Measurements from ENCODE around the gene DCLK2. TPM values are rescaled to one million over a fixed set of nuclear protein-coding genes. Genes with fewer than 3 reads are reported as not detected.

DCLK2 gene
- total RNA-seq, 1 experiment from 2014 or later: 2.9 TPM

GRCh38 chr4:150098214-150098613 is 20.0 kb downstream of the DCLK2 start:
- H3K36me3 ChIP-seq (ENCODE audit: control insufficient read depth, insufficient read depth, low read length): no peaks in the 10 kb centered on the region
- BruUV-seq (replicated peaks): no TSS peak
- no peaks in the 10 kb centered on the region for H3K27me3 ChIP-seq (replicated peaks; ENCODE audit: control insufficient read depth, insufficient read depth, low read length)
- intact Hi-C loops (cut with micrococcal nuclease; ENCODE audit: unreplicated experiment): no loop called here
- CTCF ChIA-PET: no interaction called here
- no peaks in the 10 kb centered on the region for H3K36me3 Mint-ChIP-seq (ENCODE audit: insufficient read depth, unreplicated experiment)
- no peaks in the 10 kb centered on the region for H3K27me3 Mint-ChIP-seq (ENCODE audit: insufficient read depth, unreplicated experiment)
- no peak overlapping the region for H3K27ac Mint-ChIP-seq (ENCODE audit: unreplicated experiment)
- POLR2A ChIA-PET: no interaction called here
- H3K9me3 Mint-ChIP-seq (ENCODE audit: unreplicated experiment): no peaks in the 10 kb centered on the region
- no peaks in the 10 kb centered on the region for H3K4me1 ChIP-seq
- H3K4me3 ChIP-seq (ENCODE audit: low read depth, low read length): no peak overlapping the region
- TF ChIP-seq CTCF (IDR thresholded peaks at IDR 0.05; ENCODE audit: insufficient read depth in 1 of 2, low read depth in 1 of 2, low read length in 1 of 2, severe bottlenecking in 1 of 2, unreplicated experiment in 1 of 2): no peak
- H3K4me1 Mint-ChIP-seq (ENCODE audit: low read depth, unreplicated experiment): no peaks in the 10 kb centered on the region
- H3K9me3 ChIP-seq: no peaks in the 10 kb centered on the region
- no peak overlapping the region for H3K4me3 Mint-ChIP-seq (ENCODE audit: unreplicated experiment)
- no peak for DNase-seq

- no peaks in the 10 kb centered on the region for H3K36me3 Mint-ChIP-seq (ENCODE audit: insufficient read depth, unreplicated experiment)
- no peaks in the 10 kb centered on the region for H3K27me3 Mint-ChIP-seq (ENCODE audit: insufficient read depth, unreplicated experiment)
- Histone ChIP-seq H3K27me3 (replicated peaks; ENCODE audit: control insufficient read depth, insufficient read depth, low read length) (no peaks in the 10 kb centered on the region), H3K9me3 (no peaks in the 10 kb centered on the region), H3K4me1 (no peaks in the 10 kb centered on the region), H3K36me3 (ENCODE audit: control insufficient read depth, insufficient read depth, low read length) (no peaks in the 10 kb centered on the region), H3K4me3 (ENCODE audit: low read depth, low read length) (no peak overlapping the region)
- no peaks in the 10 kb centered on the region for H3K4me1 Mint-ChIP-seq (ENCODE audit: low read depth, unreplicated experiment)
- no peak for TF ChIP-seq CTCF (IDR thresholded peaks at IDR 0.05; ENCODE audit: insufficient read depth in 1 of 2, low read depth in 1 of 2, low read length in 1 of 2, severe bottlenecking in 1 of 2, unreplicated experiment in 1 of 2)
- no peak overlapping the region for H3K4me3 Mint-ChIP-seq (ENCODE audit: unreplicated experiment)
- no peak overlapping the region for H3K27ac Mint-ChIP-seq (ENCODE audit: unreplicated experiment)
- no peaks in the 10 kb centered on the region for H3K9me3 Mint-ChIP-seq (ENCODE audit: unreplicated experiment)
- intact Hi-C loops (cut with micrococcal nuclease; ENCODE audit: unreplicated experiment): no loop called here
- no TSS peak for BruUV-seq (replicated peaks)
- ChIA-PET POLR2A (no interaction called here), CTCF (no interaction called here)
- DNase-seq: no peak
Measured at GRCh38 chr4:150104404-150105027, 26.3 kb downstream of the DCLK2 start.

GRCh38 chr4:150106886-150107285 is 28.6 kb downstream of the DCLK2 start:
- ChIA-PET CTCF (no interaction called here), POLR2A (no interaction called here)
- Mint-ChIP-seq H3K4me1 (ENCODE audit: low read depth, unreplicated experiment) (no peaks in the 10 kb centered on the region), H3K36me3 (ENCODE audit: insufficient read depth, unreplicated experiment) (no peaks in the 10 kb centered on the region), H3K4me3 (ENCODE audit: unreplicated experiment) (no peak overlapping the region), H3K9me3 (ENCODE audit: unreplicated experiment) (peaks cover 4% of the 10 kb centered on the region), H3K27ac (ENCODE audit: unreplicated experiment) (no peak overlapping the region), H3K27me3 (ENCODE audit: insufficient read depth, unreplicated experiment) (no peaks in the 10 kb centered on the region)
- BruUV-seq (replicated peaks): no TSS peak
- no peak for TF ChIP-seq CTCF (IDR thresholded peaks at IDR 0.05; ENCODE audit: insufficient read depth in 1 of 2, low read depth in 1 of 2, low read length in 1 of 2, severe bottlenecking in 1 of 2, unreplicated experiment in 1 of 2)
- H3K9me3 ChIP-seq: no peaks in the 10 kb centered on the region
- DNase-seq: no peak
- intact Hi-C loops (cut with micrococcal nuclease; ENCODE audit: unreplicated experiment): no loop called here
- no peaks in the 10 kb centered on the region for H3K4me1 ChIP-seq
- H3K4me3 ChIP-seq (ENCODE audit: low read depth, low read length): no peak overlapping the region
- H3K36me3 ChIP-seq (ENCODE audit: control insufficient read depth, insufficient read depth, low read length): no peaks in the 10 kb centered on the region
- H3K27me3 ChIP-seq (replicated peaks; ENCODE audit: control insufficient read depth, insufficient read depth, low read length): no peaks in the 10 kb centered on the region
